Fibroblast of lung (primary cell): ENCODE results near the gene EPB42. TPM values are rescaled to one million over a fixed set of nuclear protein-coding genes. Genes with fewer than 3 reads are reported as not detected.

Source experiments
- DNase-seq, 2 donors: peaks; one replicate each; pipeline versions ENCODE4 v3.0.0 to v3.0.0-alpha.2; 2010; ENCODE audit warnings: low read depth in 2 of 2
- H2AFZ ChIP-seq: 2 replicates; pipeline ENCODE4 v1.5.1; 2012; ENCODE audit warnings: low read length, control low read depth, inconsistent platforms
- H3K27ac ChIP-seq: 2 replicates; pipeline ENCODE4 v1.5.1; 2011; ENCODE audit warnings: low read length, control low read depth; ENCODE audit not compliant: insufficient read depth
- H3K27me3 ChIP-seq: 2 replicates; pipeline ENCODE4 v1.5.1; 2011; ENCODE audit warnings: mild to moderate bottlenecking, low read length; ENCODE audit not compliant: control insufficient read depth, insufficient read depth
- H3K36me3 ChIP-seq: 2 replicates; pipeline ENCODE4 v1.5.1; 2011; ENCODE audit warnings: low read length; ENCODE audit not compliant: control insufficient read depth, insufficient read depth
- H3K4me1 ChIP-seq: 2 replicates; pipeline ENCODE4 v1.5.1; 2011; ENCODE audit warnings: low read length; ENCODE audit not compliant: control insufficient read depth, insufficient read depth; ENCODE audit errors: extremely low read depth
- H3K4me2 ChIP-seq: 2 replicates; pipeline ENCODE4 v1.5.1; 2011; ENCODE audit warnings: low read length, control low read depth; ENCODE audit not compliant: insufficient read depth; ENCODE audit errors: extremely low read depth
- H3K4me3 ChIP-seq, 4 experiments: fragments of 200-600 bp in 1 of 4; sonication (generic) in 1 of 4; replicated peaks in 1 of 4; 2 replicates each; pipeline ENCODE4 v1.5.1; 2011 to 2016; ENCODE audit warnings: low read length in 4 of 4, low read depth in 3 of 4, mild to moderate bottlenecking in 3 of 4, control low read depth in 2 of 4, inconsistent platforms in 1 of 4, mixed read lengths in 1 of 4; ENCODE audit not compliant: insufficient read depth in 1 of 4; ENCODE audit errors: control extremely low read depth in 1 of 4
- H3K79me2 ChIP-seq: 2 replicates; pipeline ENCODE4 v1.5.1; 2012; ENCODE audit warnings: mild to moderate bottlenecking, low read length, inconsistent platforms; ENCODE audit not compliant: control insufficient read depth, insufficient read depth
- H3K9ac ChIP-seq: 2 replicates; pipeline ENCODE4 v1.5.1; 2011; ENCODE audit warnings: mild to moderate bottlenecking, low read length, control low read depth; ENCODE audit not compliant: insufficient read depth
- H3K9me3 ChIP-seq: 2 replicates; pipeline ENCODE4 v1.5.1; 2012; ENCODE audit warnings: low read depth, low read length; ENCODE audit not compliant: control insufficient read depth, insufficient read depth
- H4K20me1 ChIP-seq: 2 replicates; pipeline ENCODE4 v1.5.1; 2011; ENCODE audit warnings: low read length; ENCODE audit not compliant: control insufficient read depth, insufficient read depth; ENCODE audit errors: extremely low read depth
- CTCF ChIP-seq, 2 donors: IDR thresholded peaks in 1 of 2; conservative IDR thresholded peaks in 1 of 2; 1 replicate in 1 of 2; 2 replicates in 1 of 2; pipeline ENCODE4 v1.5.1; 2011 to 2012; ENCODE audit warnings: low read length in 2 of 2, control low read depth in 1 of 2, inconsistent platforms in 1 of 2, low read depth in 1 of 2, mild to moderate bottlenecking in 1 of 2
- EZH2 ChIP-seq: IDR thresholded peaks from 2 replicates; pipeline ENCODE4 v1.5.1; 2012; ENCODE audit warnings: low read length, control low read depth, mild to moderate bottlenecking; ENCODE audit errors: missing control alignments
- polyA plus RNA-seq, 2 donors: library from polyadenylated mRNA; depleted of rRNA in 1 of 2; stranded (reverse) in 1 of 2; unstranded in 1 of 2; fragments of >200 nt; gene quantifications; 2 replicates each; pipeline ENCODE4 v1.2.1, GENCODE V29; 2011 to 2012; ENCODE audit warnings: missing spikeins in 1 of 2
- total RNA-seq: library from RNA; depleted of rRNA; stranded (reverse); fragments of >200 nt; gene quantifications from 2 replicates; pipeline ENCODE4 v1.2.1, GENCODE V29; 2014

Gene EPB42
- total and polyA plus RNA-seq, 2 donors (not counting 1 experiment from before 2014, with no cell fraction given): not detected

GRCh38 chr15:43186003-43186353 is 34.8 kb downstream of the EPB42 start:
- Histone ChIP-seq H3K9ac (peak overlapping the region; percentile 74), H3K36me3 (peaks cover 10% of the 10 kb centered on the region), H3K4me3 (peak overlapping the region; percentile 90 to 96 (median 94)), H3K4me2 (peak overlapping the region; percentile 97), H3K79me2 (peaks cover 7% of the 10 kb centered on the region), H4K20me1 (no peaks in the 10 kb centered on the region), H3K9me3 (no peaks in the 10 kb centered on the region), H3K27ac (peak overlapping the region; percentile 67), H3K4me1 (no peaks in the 10 kb centered on the region), H2AFZ (peak overlapping the region; percentile 69), H3K27me3 (no peaks in the 10 kb centered on the region)
- no peak for TF ChIP-seq EZH2
- peak in 1 of 2 donors; percentile 6 for DNase-seq

- Histone ChIP-seq H4K20me1 (no peaks in the 10 kb centered on the region), H3K9ac (peak within 1 kb of the TSS; percentile 74), H3K9me3 (no peaks in the 10 kb centered on the region), H3K4me2 (peak within 1 kb of the TSS; percentile 97), H2AFZ (peak within 1 kb of the TSS; percentile 90), H3K27me3 (no peaks in the 10 kb centered on the region), H3K4me3 (peak within 1 kb of the TSS; percentile 90 to 96 (median 94)), H3K79me2 (peaks cover 7% of the 10 kb centered on the region), H3K27ac (peak within 1 kb of the TSS; percentile 67), H3K4me1 (no peaks in the 10 kb centered on the region), H3K36me3 (peaks cover 7% of the 10 kb centered on the region)
- no peak for TF ChIP-seq EZH2
- peak; percentile 44 to 49 for TF ChIP-seq CTCF (conservative IDR thresholded peaks at IDR 0.05 in 1 of 2, IDR thresholded peaks at IDR 0.05 in 1 of 2; ENCODE audit: low read depth in 1 of 2, low read length in 2 of 2)
- peak; percentile 72 to 81 for DNase-seq
Measured at GRCh38 chr15:43185157-43186002, 35.4 kb downstream of the EPB42 start, which contains the start of gene CCNDBP1. CCNDBP1 (plus strand) TSS chr15:43185403; CDS start chr15:43185499, 96 bp downstream.

GRCh38 chr15:43184407-43185124 is 36.3 kb downstream of the EPB42 start:
- Histone ChIP-seq H3K27me3 (no peaks in the 10 kb centered on the region), H3K9me3 (no peaks in the 10 kb centered on the region), H3K9ac (peak overlapping the region; percentile 74), H4K20me1 (no peaks in the 10 kb centered on the region), H2AFZ (peak overlapping the region; percentile 61), H3K4me1 (no peaks in the 10 kb centered on the region), H3K4me2 (no peak overlapping the region), H3K27ac (no peak overlapping the region), H3K4me3 (peak overlapping the region in 2 of 4 experiments; percentile 70 to 96), H3K36me3 (peaks cover 3% of the 10 kb centered on the region), H3K79me2 (peaks cover 7% of the 10 kb centered on the region)
- DNase-seq: no peak
- TF ChIP-seq CTCF (conservative IDR thresholded peaks at IDR 0.05 in 1 of 2, IDR thresholded peaks at IDR 0.05 in 1 of 2; ENCODE audit: low read depth in 1 of 2, low read length in 2 of 2) (no peak), EZH2 (no peak)
